Measurements from ENCODE around the gene RPP25. TPM values are rescaled to one million over a fixed set of nuclear protein-coding genes. Genes with fewer than 3 reads are reported as not detected.

Gene RPP25
- total and polyA plus RNA-seq, 2 donors (not counting 1 experiment from before 2014, with no cell fraction given), result 0.92 to 3.1 TPM

DNA sequence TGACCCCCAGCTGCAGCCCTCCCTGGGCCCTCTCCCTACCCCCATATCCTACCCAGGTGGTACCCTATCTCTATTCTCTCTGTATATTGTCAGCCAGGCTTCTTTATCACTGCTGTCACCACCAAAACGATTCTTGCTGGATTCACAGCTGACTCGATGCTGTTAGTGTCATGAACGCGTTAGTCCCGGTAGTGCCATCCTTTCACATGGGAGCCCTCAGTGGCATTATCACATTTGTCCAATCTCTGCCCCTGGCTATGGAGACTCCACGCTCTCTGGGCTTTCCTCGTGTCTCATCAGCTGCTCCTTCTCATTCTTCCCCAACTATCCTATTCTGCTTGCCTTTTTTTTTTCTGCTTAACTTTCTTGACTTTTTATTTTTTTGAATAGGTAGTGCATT is 45.8 kb upstream of the RPP25 start:
- H3K9me3 Mint-ChIP-seq (ENCODE audit: insufficient read depth), result no peaks in the 10 kb centered on the region
- H3K4me2 ChIP-seq (replicated peaks; ENCODE audit: low read depth, low read length, poor library complexity, severe bottlenecking), result no peak overlapping the region
- no peak overlapping the region for H2AFZ ChIP-seq (ENCODE audit: insufficient read depth, low read depth, low read length, poor library complexity, severe bottlenecking)
- H3K27ac Mint-ChIP-seq, result peak overlapping the region; percentile 1
- H3K4me3 ChIP-seq (ENCODE audit: control extremely low read depth in 1 of 5, extremely low read depth in 1 of 5, insufficient read depth in 1 of 5, low read depth in 2 of 5, low read length in 4 of 5), result no peak overlapping the region
- POLR2A ChIA-PET, result interaction anchor here (0.7 kb wide), 1 partner anchor 14 kb away, joined by 5 read pairs; no protein-coding TSS in a partner anchor
- H3K27ac ChIP-seq (ENCODE audit: low read length in 2 of 2), result no peak overlapping the region
- no peaks in the 10 kb centered on the region for H3K36me3 ChIP-seq (replicated peaks in 1 of 2; ENCODE audit: control extremely low read depth in 1 of 2, control insufficient read depth in 1 of 2, extremely low read depth in 1 of 2, insufficient read depth in 2 of 2, low read length in 1 of 2)
- H3K4me1 ChIP-seq (ENCODE audit: control insufficient read depth in 2 of 2, insufficient read depth in 2 of 2, low read length in 2 of 2), result peaks cover 8% of the 10 kb centered on the region in 2 donors
- no peaks in the 10 kb centered on the region for H4K20me1 ChIP-seq (ENCODE audit: control insufficient read depth, insufficient read depth, low read length, poor library complexity, severe bottlenecking)
- H3K9me3 ChIP-seq (ENCODE audit: control extremely low read depth in 1 of 3, control insufficient read depth in 2 of 3, insufficient read depth in 1 of 3, low read length in 2 of 3), result peaks cover 0 to 12% (median 0%) of the 10 kb centered on the region in 3 donors
- CTCF ChIA-PET, result interaction anchor here (1.3 kb wide), 1 partner anchor 41 kb away, joined by 4 read pairs; no protein-coding TSS in a partner anchor
- peaks cover 0 to 76% (median 38%) of the 10 kb centered on the region in 4 experiments for H3K27me3 ChIP-seq (replicated peaks in 1 of 4; ENCODE audit: control extremely low read depth in 1 of 4, control insufficient read depth in 3 of 4, insufficient read depth in 4 of 4, low read length in 3 of 4)
- ATAC-seq (ENCODE audit: low read depth), result no peak
- DNase-seq, result no peak
- H3K9ac ChIP-seq (ENCODE audit: low read length), result no peak overlapping the region
- H3K27me3 Mint-ChIP-seq, result peaks cover 48% of the 10 kb centered on the region
- H3K79me2 ChIP-seq (ENCODE audit: control insufficient read depth, insufficient read depth, low read length), result no peaks in the 10 kb centered on the region
- intact Hi-C loops (cut with micrococcal nuclease), result no loop called here
- WGBS (ENCODE audit: insufficient coverage), result 86% methylated on average over 5 of the region's 7 CpGs
- H3K4me1 Mint-ChIP-seq, result peaks cover 7% of the 10 kb centered on the region
- no peak overlapping the region for H3K4me3 Mint-ChIP-seq
- TF ChIP-seq, protein P1, sequence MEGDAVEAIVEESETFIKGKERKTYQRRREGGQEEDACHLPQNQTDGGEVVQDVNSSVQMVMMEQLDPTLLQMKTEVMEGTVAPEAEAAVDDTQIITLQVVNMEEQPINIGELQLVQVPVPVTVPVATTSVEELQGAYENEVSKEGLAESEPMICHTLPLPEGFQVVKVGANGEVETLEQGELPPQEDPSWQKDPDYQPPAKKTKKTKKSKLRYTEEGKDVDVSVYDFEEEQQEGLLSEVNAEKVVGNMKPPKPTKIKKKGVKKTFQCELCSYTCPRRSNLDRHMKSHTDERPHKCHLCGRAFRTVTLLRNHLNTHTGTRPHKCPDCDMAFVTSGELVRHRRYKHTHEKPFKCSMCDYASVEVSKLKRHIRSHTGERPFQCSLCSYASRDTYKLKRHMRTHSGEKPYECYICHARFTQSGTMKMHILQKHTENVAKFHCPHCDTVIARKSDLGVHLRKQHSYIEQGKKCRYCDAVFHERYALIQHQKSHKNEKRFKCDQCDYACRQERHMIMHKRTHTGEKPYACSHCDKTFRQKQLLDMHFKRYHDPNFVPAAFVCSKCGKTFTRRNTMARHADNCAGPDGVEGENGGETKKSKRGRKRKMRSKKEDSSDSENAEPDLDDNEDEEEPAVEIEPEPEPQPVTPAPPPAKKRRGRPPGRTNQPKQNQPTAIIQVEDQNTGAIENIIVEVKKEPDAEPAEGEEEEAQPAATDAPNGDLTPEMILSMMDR (IDR thresholded peaks at IDR 0.05), result no peak
- no peak for TF ChIP-seq EZH2 (IDR thresholded peaks at IDR 0.05; ENCODE audit: borderline replicate concordance, insufficient read depth, low read depth, low read length, poor library complexity, severe bottlenecking)

DNA sequence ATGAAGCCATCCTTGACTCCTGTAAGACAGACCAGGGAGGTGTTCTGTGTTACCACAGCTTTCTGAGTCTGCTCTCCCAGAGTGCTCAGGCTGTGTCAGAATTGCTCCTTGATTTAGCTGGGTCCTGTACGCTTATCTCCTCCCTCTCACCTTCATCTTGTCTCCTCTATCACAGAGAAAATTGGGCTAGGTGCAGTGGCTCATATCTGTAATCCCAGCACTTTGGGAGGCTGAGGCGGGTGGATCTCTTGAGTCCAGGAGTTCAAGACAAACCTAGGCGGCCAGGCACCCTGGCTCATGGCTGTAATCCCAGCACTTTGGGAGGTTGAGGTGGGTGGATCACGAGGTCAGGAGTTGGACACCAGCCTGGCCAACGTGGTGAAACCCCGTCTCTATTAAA is 44.7 kb upstream of the RPP25 start:
- Mint-ChIP-seq H3K9me3 (ENCODE audit: insufficient read depth) (no peaks in the 10 kb centered on the region), H3K27ac (no peak overlapping the region), H3K27me3 (peaks cover 52% of the 10 kb centered on the region), H3K4me3 (no peak overlapping the region), H3K4me1 (peaks cover 4% of the 10 kb centered on the region)
- no peak for DNase-seq
- Histone ChIP-seq H3K4me2 (replicated peaks; ENCODE audit: low read depth, low read length, poor library complexity, severe bottlenecking) (no peak overlapping the region), H2AFZ (ENCODE audit: insufficient read depth, low read depth, low read length, poor library complexity, severe bottlenecking) (no peak overlapping the region), H3K9me3 (ENCODE audit: control extremely low read depth in 1 of 3, control insufficient read depth in 2 of 3, insufficient read depth in 1 of 3, low read length in 2 of 3) (peaks cover 0 to 14% (median 0%) of the 10 kb centered on the region in 3 donors), H3K9ac (ENCODE audit: low read length) (no peak overlapping the region), H3K4me1 (ENCODE audit: control insufficient read depth in 2 of 2, insufficient read depth in 2 of 2, low read length in 2 of 2) (peaks cover 6 to 12% of the 10 kb centered on the region in 2 donors), H3K27me3 (replicated peaks in 1 of 4; ENCODE audit: control extremely low read depth in 1 of 4, control insufficient read depth in 3 of 4, insufficient read depth in 4 of 4, low read length in 3 of 4) (peaks cover 0 to 80% (median 45%) of the 10 kb centered on the region in 4 experiments), H3K79me2 (ENCODE audit: control insufficient read depth, insufficient read depth, low read length) (no peaks in the 10 kb centered on the region), H3K36me3 (replicated peaks in 1 of 2; ENCODE audit: control extremely low read depth in 1 of 2, control insufficient read depth in 1 of 2, extremely low read depth in 1 of 2, insufficient read depth in 2 of 2, low read length in 1 of 2) (no peaks in the 10 kb centered on the region), H4K20me1 (ENCODE audit: control insufficient read depth, insufficient read depth, low read length, poor library complexity, severe bottlenecking) (no peaks in the 10 kb centered on the region), H3K4me3 (ENCODE audit: control extremely low read depth in 1 of 5, extremely low read depth in 1 of 5, insufficient read depth in 1 of 5, low read depth in 2 of 5, low read length in 4 of 5) (no peak overlapping the region), H3K27ac (ENCODE audit: low read length in 2 of 2) (no peak overlapping the region)
- ATAC-seq (ENCODE audit: low read depth), result no peak
- WGBS (ENCODE audit: insufficient coverage), result 90% methylated on average over 4 of the region's 6 CpGs
- intact Hi-C loops (cut with micrococcal nuclease), result no loop called here
- ChIA-PET CTCF (no interaction called here), POLR2A (no interaction called here)
- TF ChIP-seq, protein P1 (IDR thresholded peaks at IDR 0.05), result no peak
- no peak for TF ChIP-seq EZH2 (IDR thresholded peaks at IDR 0.05; ENCODE audit: borderline replicate concordance, insufficient read depth, low read depth, low read length, poor library complexity, severe bottlenecking)
